T-helper 17 cell (primary cell): ENCODE results near the gene BSND. TPM values are rescaled to one million over a fixed set of nuclear protein-coding genes. Genes with fewer than 3 reads are reported as not detected.
"Not testable (repeated sequence)": the region's sequence is repeated elsewhere in the genome, so short reads cannot be mapped to it uniquely, and the experiment has no call there.

ENCODE experiments used
- ATAC-seq: fragments of 150-1000 bp; cut with Tn5 transposase; 2 replicates; pipeline ENCODE4 v1.10.0; 2021; ENCODE audit warnings: mild to moderate bottlenecking, moderate library complexity
- DNase-seq, 3 donors: peaks; one replicate each; pipeline versions ENCODE4 v3.0.0 to v3.0.0-alpha.2; 2020 to 2021
- H3K9me3 ChIP-seq: one replicate; pipeline ENCODE4 v1.7.0; 2013; ENCODE audit warnings: low read length, mild to moderate bottlenecking; ENCODE audit not compliant: control insufficient read depth, poor library complexity, severe bottlenecking
- H3K27ac Mint-ChIP-seq: one replicate; pipeline ENCODE4 v1.8.0; 2022; ENCODE audit warnings: mild to moderate bottlenecking, moderate library complexity, mixed read lengths
- H3K27me3 Mint-ChIP-seq: one replicate; pipeline ENCODE4 v1.8.0; 2022; ENCODE audit warnings: mixed read lengths
- H3K36me3 Mint-ChIP-seq: one replicate; pipeline ENCODE4 v1.8.0; 2022; ENCODE audit warnings: low read depth, mixed read lengths
- H3K4me1 Mint-ChIP-seq: one replicate; pipeline ENCODE4 v1.8.0; 2022; ENCODE audit warnings: mild to moderate bottlenecking, mixed read lengths
- H3K4me3 Mint-ChIP-seq: one replicate; pipeline ENCODE4 v1.8.0; 2022; ENCODE audit warnings: mild to moderate bottlenecking, moderate library complexity, mixed read lengths
- total RNA-seq, 4 donors: library from RNA in 2 of 4; stranded (reverse) in 2 of 4; gene quantifications; one replicate each; pipeline ENCODE4 v1.2.3 and lab custom pipeline; 2022 to 2026

The BSND gene
- total RNA-seq (under 1 TPM in 1 of 2 donors, not detected in 1; 0.07 TPM), total RNA-seq (lab: John Stamatoyannopoulos, UW) (0 to 0.23 reads per million in 2 donors)

GRCh38 chr1:54998677-54999076 lies at the start of gene BSND:
TSS of gene BSND (plus strand) at chr1:54998933. CDS start at chr1:54999187, 254 bp downstream.
- H3K27me3 Mint-ChIP-seq = peaks cover 7% of the 10 kb centered on the region
- no peaks in the 10 kb centered on the region for H3K36me3 Mint-ChIP-seq
- no peak within 1 kb of the TSS for H3K4me3 Mint-ChIP-seq
- no peak for DNase-seq
- no peak for ATAC-seq
- no peaks in the 10 kb centered on the region for H3K9me3 ChIP-seq
- peaks cover 20% of the 10 kb centered on the region for H3K4me1 Mint-ChIP-seq
- H3K27ac Mint-ChIP-seq = no peak within 1 kb of the TSS

- DNase-seq (no peak), ATAC-seq (peak; percentile 75)
- peaks cover 4% of the 10 kb centered on the region for H3K27me3 Mint-ChIP-seq
- no peak overlapping the region for H3K4me3 Mint-ChIP-seq
- H3K36me3 Mint-ChIP-seq = no peaks in the 10 kb centered on the region
- no peaks in the 10 kb centered on the region for H3K9me3 ChIP-seq
- peaks cover 24% of the 10 kb centered on the region for H3K4me1 Mint-ChIP-seq
- H3K27ac Mint-ChIP-seq = peak overlapping the region; percentile 74
Observed at GRCh38 chr1:54949053-54949452, 49.7 kb upstream of the BSND start.

GRCh38 chr1:54950006-54950368 lies 48.7 kb upstream of the BSND start:
- no peaks in the 10 kb centered on the region for H3K9me3 ChIP-seq
- ATAC-seq (no peak), DNase-seq (no peak)
- no peak overlapping the region for H3K27ac Mint-ChIP-seq
- no peaks in the 10 kb centered on the region for H3K36me3 Mint-ChIP-seq
- peaks cover 5% of the 10 kb centered on the region for H3K27me3 Mint-ChIP-seq
- H3K4me3 Mint-ChIP-seq = peak overlapping the region; percentile 45
- peaks cover 22% of the 10 kb centered on the region for H3K4me1 Mint-ChIP-seq

- peak; percentile 58 for ATAC-seq
- Mint-ChIP-seq H3K36me3 (no peaks in the 10 kb centered on the region), H3K4me1 (peaks cover 17% of the 10 kb centered on the region), H3K27ac (no peak overlapping the region), H3K4me3 (peak overlapping the region; percentile 45), H3K27me3 (peaks cover 8% of the 10 kb centered on the region)
- DNase-seq = peak in 2 of 3 donors; percentile 16 to 20
- no peaks in the 10 kb centered on the region for H3K9me3 ChIP-seq
Observed at GRCh38 chr1:54950369-54951163, 48.2 kb upstream of the BSND start.

GRCh38 chr1:54951810-54952226 lies 46.9 kb upstream of the BSND start:
- ATAC-seq (no peak), DNase-seq (no peak)
- Mint-ChIP-seq H3K27ac (no peak overlapping the region), H3K4me1 (peaks cover 15% of the 10 kb centered on the region), H3K36me3 (no peaks in the 10 kb centered on the region), H3K27me3 (peaks cover 20% of the 10 kb centered on the region), H3K4me3 (no peak overlapping the region)
- H3K9me3 ChIP-seq = no peaks in the 10 kb centered on the region

DNA sequence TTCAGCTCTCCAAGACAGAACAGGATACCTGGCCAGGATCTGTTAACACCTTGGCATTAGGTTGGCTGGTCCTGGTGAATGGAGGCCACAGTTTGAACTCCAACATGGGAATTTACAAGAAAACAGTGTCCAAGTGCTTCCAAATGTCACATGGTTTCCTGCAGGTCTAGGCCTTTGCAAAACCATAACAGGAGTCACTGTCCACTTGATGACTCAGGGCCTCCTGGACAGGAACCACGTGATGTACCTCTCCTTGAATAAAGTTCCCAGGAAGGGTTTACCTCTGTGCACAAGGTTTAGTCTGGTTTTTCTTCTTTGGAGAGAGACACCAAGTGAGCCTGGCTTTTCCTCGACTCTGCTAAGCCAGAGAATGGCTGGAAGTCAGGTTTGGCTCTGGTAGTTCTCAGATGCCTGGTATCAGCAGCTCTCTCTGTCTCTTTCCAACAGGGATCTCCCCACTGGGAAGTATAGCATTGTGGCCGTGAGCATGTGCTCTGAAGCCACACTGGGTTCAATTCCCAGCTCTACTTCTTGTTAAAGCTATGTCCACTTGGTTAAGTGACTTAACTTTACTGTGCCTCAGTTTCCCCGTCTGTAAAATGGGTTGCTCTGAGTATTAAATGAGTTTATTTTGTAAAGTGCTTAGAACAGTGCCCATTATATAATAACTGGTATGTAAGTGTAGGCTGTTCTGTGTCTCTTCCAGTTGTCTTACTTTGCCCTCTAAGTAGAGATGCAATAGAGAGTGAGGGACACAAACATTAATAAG lies 45.6 kb upstream of the BSND start:
- H3K4me1 Mint-ChIP-seq = peaks cover 15% of the 10 kb centered on the region
- no peak overlapping the region for H3K4me3 Mint-ChIP-seq
- DNase-seq (no peak), ATAC-seq (no peak)
- no peak overlapping the region for H3K27ac Mint-ChIP-seq
- no peaks in the 10 kb centered on the region for H3K9me3 ChIP-seq
- H3K27me3 Mint-ChIP-seq = peaks cover 22% of the 10 kb centered on the region
- no peaks in the 10 kb centered on the region for H3K36me3 Mint-ChIP-seq

- H3K27me3 Mint-ChIP-seq = peaks cover 22% of the 10 kb centered on the region
- no peak overlapping the region for H3K27ac Mint-ChIP-seq
Observed at GRCh38 chr1:54953846-54954245, 44.9 kb upstream of the BSND start.

DNA sequence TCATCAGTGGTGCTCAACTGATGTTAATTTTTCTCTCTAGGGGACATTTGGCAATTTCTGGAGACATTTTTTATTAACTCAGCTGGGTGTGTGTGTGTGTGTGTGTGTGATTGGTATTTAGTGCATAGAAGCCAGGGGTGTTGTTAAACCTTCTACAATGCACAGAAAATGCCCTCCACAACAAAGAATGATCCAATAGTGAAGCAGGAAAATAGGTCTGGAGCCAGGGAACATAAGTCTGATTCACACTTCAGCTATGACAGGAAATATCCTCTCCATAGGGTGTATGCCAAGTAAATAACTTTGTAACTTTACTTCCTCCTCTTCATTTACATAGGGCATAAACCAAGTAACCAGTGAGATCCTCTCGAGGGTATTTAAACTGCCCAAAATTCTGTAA lies 43.4 kb upstream of the BSND start:
- DNase-seq (no peak), ATAC-seq (no peak)
- no peaks in the 10 kb centered on the region for H3K36me3 Mint-ChIP-seq
- H3K4me3 Mint-ChIP-seq = no peak overlapping the region
- H3K4me1 Mint-ChIP-seq = peaks cover 5% of the 10 kb centered on the region
- H3K9me3 ChIP-seq = peaks cover 4% of the 10 kb centered on the region
- peaks cover 22% of the 10 kb centered on the region for H3K27me3 Mint-ChIP-seq
- no peak overlapping the region for H3K27ac Mint-ChIP-seq

More at GRCh38 chr1:54953846-54954245, 44.9 kb upstream of the BSND start:
- Mint-ChIP-seq H3K4me1 (peaks cover 14% of the 10 kb centered on the region), H3K4me3 (no peak overlapping the region), H3K36me3 (no peaks in the 10 kb centered on the region)
- ATAC-seq (no peak), DNase-seq (no peak)
- no peaks in the 10 kb centered on the region for H3K9me3 ChIP-seq

- no peaks in the 10 kb centered on the region for H3K36me3 Mint-ChIP-seq
- peaks cover 22% of the 10 kb centered on the region for H3K27me3 Mint-ChIP-seq
- no peak for ATAC-seq
- no peak overlapping the region for H3K4me3 Mint-ChIP-seq
- no peaks in the 10 kb centered on the region for H3K4me1 Mint-ChIP-seq
- peaks cover 4% of the 10 kb centered on the region for H3K9me3 ChIP-seq
- no peak overlapping the region for H3K27ac Mint-ChIP-seq
- no peak for DNase-seq
Observed at GRCh38 chr1:54956726-54957125, 42.0 kb upstream of the BSND start.

DNA sequence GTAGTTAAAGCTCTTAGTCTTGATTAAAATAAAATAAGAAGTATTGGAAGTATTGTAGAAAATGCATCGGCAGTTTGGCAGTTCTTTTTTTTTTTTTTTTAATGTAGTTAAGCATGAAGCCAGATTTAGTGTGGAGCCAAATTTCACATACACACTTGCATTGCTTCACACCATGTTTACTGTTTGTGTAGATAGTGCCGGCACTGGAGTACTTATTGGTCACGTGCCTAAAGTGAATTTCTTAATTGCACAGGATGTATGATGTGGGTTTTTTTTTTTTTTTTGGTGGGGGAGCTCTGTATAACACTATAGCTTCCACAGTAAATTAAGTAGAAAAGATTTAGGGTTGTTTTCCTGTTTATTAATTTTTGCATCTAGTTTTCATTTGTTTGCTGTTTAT lies 39.5 kb upstream of the BSND start:
- H3K27ac Mint-ChIP-seq = no peak overlapping the region
- ATAC-seq = no peak
- no peak for DNase-seq
- no peak overlapping the region for H3K4me3 Mint-ChIP-seq
- H3K27me3 Mint-ChIP-seq = peaks cover 17% of the 10 kb centered on the region
- peaks cover 4% of the 10 kb centered on the region for H3K9me3 ChIP-seq
- no peaks in the 10 kb centered on the region for H3K4me1 Mint-ChIP-seq
- H3K36me3 Mint-ChIP-seq = no peaks in the 10 kb centered on the region

DNA sequence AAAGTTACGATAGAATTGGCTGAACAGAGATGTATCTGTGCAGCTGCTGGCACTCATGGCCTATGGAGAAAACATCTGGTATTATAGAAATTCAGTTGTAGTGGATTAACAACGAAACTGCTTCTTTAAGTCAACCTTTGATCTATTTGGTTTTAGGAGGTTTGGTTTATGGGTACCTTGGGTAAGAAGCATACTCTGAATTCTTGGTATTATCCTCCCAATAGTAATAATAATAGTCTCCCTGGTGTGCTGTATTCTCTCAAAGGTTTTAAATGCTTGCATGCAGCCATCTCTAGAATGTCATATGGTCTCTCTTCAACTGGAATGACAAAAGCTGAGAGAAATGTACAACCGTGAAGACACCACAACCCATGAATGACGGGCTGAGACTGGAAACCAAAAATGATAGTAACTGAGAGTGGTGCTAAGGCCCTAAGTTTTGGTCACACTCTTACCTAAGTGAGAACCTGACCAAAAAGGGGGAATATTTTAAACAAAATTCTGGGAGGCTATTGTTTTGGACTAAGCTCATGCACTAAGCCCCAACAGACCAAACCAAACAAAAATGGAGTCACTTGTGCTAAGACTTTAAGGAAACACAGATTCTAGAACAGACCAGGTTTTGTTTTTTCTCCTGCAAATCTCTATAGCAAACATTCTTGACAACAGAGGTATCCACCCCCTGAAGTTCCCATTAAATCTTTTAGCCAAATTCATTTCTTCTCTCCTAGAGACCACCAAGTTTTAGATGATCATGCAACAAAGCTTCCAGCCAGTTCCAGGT lies 35.9 kb upstream of the BSND start:
- peaks cover 14% of the 10 kb centered on the region for H3K27me3 Mint-ChIP-seq
- H3K36me3 Mint-ChIP-seq = peaks cover 4% of the 10 kb centered on the region
- H3K4me1 Mint-ChIP-seq = peaks cover 8% of the 10 kb centered on the region
- H3K27ac Mint-ChIP-seq = no peak overlapping the region
- peaks cover 4% of the 10 kb centered on the region for H3K9me3 ChIP-seq
- ATAC-seq (no peak), DNase-seq (no peak)
- no peak overlapping the region for H3K4me3 Mint-ChIP-seq

- H3K4me1 Mint-ChIP-seq, H3K9me3 ChIP-seq, ATAC-seq, H3K4me3 Mint-ChIP-seq, DNase-seq, H3K36me3 Mint-ChIP-seq, H3K27ac Mint-ChIP-seq: not testable (repeated sequence)
- H3K27me3 Mint-ChIP-seq = peaks cover 14% of the 10 kb centered on the region
Observed at GRCh38 chr1:54963829-54964228, 34.9 kb upstream of the BSND start.
